Stimulated activated memory B cell treated with anti-CD40 and anti-IgM and Interleukin-4, amounts not matched to agents 10 μg/mL and 1 μg/mL and 100 μg/mL, for 72 hours (primary cell): ENCODE measurements around the gene AGTRAP.

Experiments used
- ATAC-seq: fragments of 150-1000 bp; cut with Tn5 transposase; 2 replicates; pipeline ENCODE4 v1.10.0; 2021
- H3K27ac Mint-ChIP-seq: one replicate; pipeline ENCODE4 v1.8.0; 2022; ENCODE audit warnings: mild to moderate bottlenecking, mixed read lengths
- H3K27me3 Mint-ChIP-seq: one replicate; pipeline ENCODE4 v1.8.0; 2022; ENCODE audit warnings: mixed read lengths
- H3K36me3 Mint-ChIP-seq: one replicate; pipeline ENCODE4 v1.8.0; 2022; ENCODE audit warnings: mixed read lengths
- H3K4me1 Mint-ChIP-seq: one replicate; pipeline ENCODE4 v1.8.0; 2022; ENCODE audit warnings: mixed read lengths
- H3K4me3 Mint-ChIP-seq: one replicate; pipeline ENCODE4 v1.8.0; 2022; ENCODE audit warnings: mild to moderate bottlenecking, moderate library complexity, mixed read lengths
- H3K9me3 Mint-ChIP-seq: one replicate; pipeline ENCODE4 v1.8.0; 2022; ENCODE audit warnings: mixed read lengths

AGTRAP gene

GRCh38 chr1:11788549-11789053, 52.7 kb downstream of the AGTRAP start:
- H3K4me3 Mint-ChIP-seq, result no peak overlapping the region
- H3K4me1 Mint-ChIP-seq, result peaks cover 45% of the 10 kb centered on the region
- peaks cover 26% of the 10 kb centered on the region for H3K36me3 Mint-ChIP-seq
- no peak for ATAC-seq
- no peaks in the 10 kb centered on the region for H3K9me3 Mint-ChIP-seq
- no peaks in the 10 kb centered on the region for H3K27me3 Mint-ChIP-seq
- H3K27ac Mint-ChIP-seq, result peak overlapping the region; percentile 74

GRCh38 chr1:11789126-11790067, 53.5 kb downstream of the AGTRAP start:
- no peak for ATAC-seq
- no peak overlapping the region for H3K4me3 Mint-ChIP-seq
- H3K9me3 Mint-ChIP-seq, result no peaks in the 10 kb centered on the region
- no peaks in the 10 kb centered on the region for H3K27me3 Mint-ChIP-seq
- H3K27ac Mint-ChIP-seq, result peak overlapping the region; percentile 74
- peaks cover 45% of the 10 kb centered on the region for H3K4me1 Mint-ChIP-seq
- peaks cover 32% of the 10 kb centered on the region for H3K36me3 Mint-ChIP-seq

GRCh38 chr1:11790101-11790879, 54.4 kb downstream of the AGTRAP start:
- Mint-ChIP-seq H3K9me3 (no peaks in the 10 kb centered on the region), H3K4me3 (no peak overlapping the region), H3K4me1 (peaks cover 37% of the 10 kb centered on the region), H3K27me3 (no peaks in the 10 kb centered on the region), H3K36me3 (peaks cover 40% of the 10 kb centered on the region), H3K27ac (peak overlapping the region; percentile 75)
- ATAC-seq, result no peak

- no peaks in the 10 kb centered on the region for H3K27me3 Mint-ChIP-seq
- peaks cover 48% of the 10 kb centered on the region for H3K36me3 Mint-ChIP-seq
- ATAC-seq, result peak; percentile 73
- H3K4me1 Mint-ChIP-seq, result peaks cover 31% of the 10 kb centered on the region
- peak overlapping the region; percentile 75 for H3K27ac Mint-ChIP-seq
- no peak overlapping the region for H3K4me3 Mint-ChIP-seq
- no peaks in the 10 kb centered on the region for H3K9me3 Mint-ChIP-seq
Measured at GRCh38 chr1:11790880-11791715, 55.2 kb downstream of the AGTRAP start.

GRCh38 chr1:11792106-11792505, 56.2 kb downstream of the AGTRAP start:
- H3K4me3 Mint-ChIP-seq, result no peak overlapping the region
- H3K9me3 Mint-ChIP-seq, result no peaks in the 10 kb centered on the region
- no peak for ATAC-seq
- H3K4me1 Mint-ChIP-seq, result peaks cover 30% of the 10 kb centered on the region
- H3K36me3 Mint-ChIP-seq, result peaks cover 54% of the 10 kb centered on the region
- no peaks in the 10 kb centered on the region for H3K27me3 Mint-ChIP-seq
- peak overlapping the region; percentile 75 for H3K27ac Mint-ChIP-seq

GRCh38 chr1:11793819-11794218, 57.9 kb downstream of the AGTRAP start:
- Mint-ChIP-seq H3K4me1 (peaks cover 30% of the 10 kb centered on the region), H3K36me3 (peaks cover 54% of the 10 kb centered on the region), H3K4me3 (no peak overlapping the region), H3K27me3 (no peaks in the 10 kb centered on the region), H3K27ac (no peak overlapping the region), H3K9me3 (no peaks in the 10 kb centered on the region)
- no peak for ATAC-seq

GRCh38 chr1:11794446-11795237, 58.7 kb downstream of the AGTRAP start:
- no peaks in the 10 kb centered on the region for H3K27me3 Mint-ChIP-seq
- no peak overlapping the region for H3K4me3 Mint-ChIP-seq
- H3K27ac Mint-ChIP-seq, result peak overlapping the region; percentile 50
- no peaks in the 10 kb centered on the region for H3K9me3 Mint-ChIP-seq
- H3K36me3 Mint-ChIP-seq, result peaks cover 62% of the 10 kb centered on the region
- H3K4me1 Mint-ChIP-seq, result peaks cover 30% of the 10 kb centered on the region
- no peak for ATAC-seq

GRCh38 chr1:11795238-11795890, 59.4 kb downstream of the AGTRAP start:
- Mint-ChIP-seq H3K36me3 (peaks cover 67% of the 10 kb centered on the region), H3K4me3 (no peak overlapping the region), H3K4me1 (peaks cover 27% of the 10 kb centered on the region), H3K9me3 (no peaks in the 10 kb centered on the region), H3K27me3 (no peaks in the 10 kb centered on the region), H3K27ac (no peak overlapping the region)
- ATAC-seq, result no peak

GRCh38 chr1:11796036-11796828, 60.3 kb downstream of the AGTRAP start:
- Mint-ChIP-seq H3K27ac (no peak overlapping the region), H3K4me1 (peaks cover 20% of the 10 kb centered on the region), H3K27me3 (no peaks in the 10 kb centered on the region), H3K36me3 (peaks cover 68% of the 10 kb centered on the region), H3K4me3 (no peak overlapping the region), H3K9me3 (no peaks in the 10 kb centered on the region)
- ATAC-seq, result peak; percentile 64

- Mint-ChIP-seq H3K36me3 (peaks cover 68% of the 10 kb centered on the region), H3K4me3 (no peak overlapping the region), H3K27ac (no peak overlapping the region), H3K9me3 (no peaks in the 10 kb centered on the region), H3K4me1 (peaks cover 20% of the 10 kb centered on the region), H3K27me3 (no peaks in the 10 kb centered on the region)
- no peak for ATAC-seq
Measured at GRCh38 chr1:11797525-11798216, 61.7 kb downstream of the AGTRAP start.

GRCh38 chr1:11799099-11799498, 63.2 kb downstream of the AGTRAP start:
- Mint-ChIP-seq H3K27ac (no peak overlapping the region), H3K27me3 (no peaks in the 10 kb centered on the region), H3K36me3 (peaks cover 71% of the 10 kb centered on the region), H3K9me3 (no peaks in the 10 kb centered on the region), H3K4me1 (peaks cover 34% of the 10 kb centered on the region), H3K4me3 (no peak overlapping the region)
- no peak for ATAC-seq

GRCh38 chr1:11799896-11800295, 64.0 kb downstream of the AGTRAP start:
- no peaks in the 10 kb centered on the region for H3K27me3 Mint-ChIP-seq
- no peak for ATAC-seq
- no peak overlapping the region for H3K4me3 Mint-ChIP-seq
- no peak overlapping the region for H3K27ac Mint-ChIP-seq
- peaks cover 42% of the 10 kb centered on the region for H3K4me1 Mint-ChIP-seq
- H3K9me3 Mint-ChIP-seq, result no peaks in the 10 kb centered on the region
- peaks cover 64% of the 10 kb centered on the region for H3K36me3 Mint-ChIP-seq

GRCh38 chr1:11800391-11800755, 64.4 kb downstream of the AGTRAP start:
- H3K36me3 Mint-ChIP-seq, result peaks cover 59% of the 10 kb centered on the region
- no peaks in the 10 kb centered on the region for H3K9me3 Mint-ChIP-seq
- H3K4me3 Mint-ChIP-seq, result no peak overlapping the region
- H3K27me3 Mint-ChIP-seq, result no peaks in the 10 kb centered on the region
- H3K27ac Mint-ChIP-seq, result no peak overlapping the region
- ATAC-seq, result no peak
- peaks cover 46% of the 10 kb centered on the region for H3K4me1 Mint-ChIP-seq
